Measurements from ENCODE around the gene TMEM150B. TPM values are rescaled to one million over a fixed set of nuclear protein-coding genes. Genes with fewer than 3 reads are reported as not detected.

Gene TMEM150B
- total and polyA plus RNA-seq, 4 donors: 0.72 to 9.6 (median 4.2) TPM

GRCh38 chr19:55312621-55313512 lies 12.3 kb downstream of the TMEM150B start:
- Histone ChIP-seq H3K36me3 (ENCODE audit: control insufficient read depth in 1 of 2, insufficient read depth in 2 of 2, low read length in 1 of 2) (no peaks in the 10 kb centered on the region), H3K27ac (ENCODE audit: low read depth in 1 of 2, low read length in 2 of 2) (no peak overlapping the region), H3K4me3 (ENCODE audit: low read length in 2 of 2) (no peak overlapping the region), H3K27me3 (ENCODE audit: control insufficient read depth in 1 of 2, insufficient read depth in 2 of 2, low read length in 1 of 2) (no peaks in the 10 kb centered on the region), H3K9me3 (ENCODE audit: control insufficient read depth, low read length) (no peaks in the 10 kb centered on the region), H3K4me1 (ENCODE audit: control insufficient read depth in 1 of 2, insufficient read depth in 2 of 2, low read length in 2 of 2) (no peaks in the 10 kb centered on the region)
- WGBS, 2 donors: 85 to 86% methylated on average over 47 of the region's 47 CpGs
- DNase-seq: no peak
- ATAC-seq (ENCODE audit: low FRiP score): peak; percentile 24
- intact Hi-C loops (cut with DNase I): no loop called here

- ATAC-seq (ENCODE audit: low FRiP score) (no peak), DNase-seq (no peak)
- WGBS, 2 donors: 88 to 94% methylated on average over 18 of the region's 18 CpGs
- Histone ChIP-seq H3K36me3 (ENCODE audit: control insufficient read depth in 1 of 2, insufficient read depth in 2 of 2, low read length in 1 of 2) (no peaks in the 10 kb centered on the region), H3K4me1 (ENCODE audit: control insufficient read depth in 1 of 2, insufficient read depth in 2 of 2, low read length in 2 of 2) (no peaks in the 10 kb centered on the region), H3K9me3 (ENCODE audit: control insufficient read depth, low read length) (no peaks in the 10 kb centered on the region), H3K27me3 (ENCODE audit: control insufficient read depth in 1 of 2, insufficient read depth in 2 of 2, low read length in 1 of 2) (no peaks in the 10 kb centered on the region), H3K4me3 (ENCODE audit: low read length in 2 of 2) (no peak overlapping the region), H3K27ac (ENCODE audit: low read depth in 1 of 2, low read length in 2 of 2) (no peak overlapping the region)
- intact Hi-C loops (cut with DNase I): no loop called here
Measured at GRCh38 chr19:55311797-55312196, 13.3 kb downstream of the TMEM150B start.

GRCh38 chr19:55311397-55311796 lies 13.7 kb downstream of the TMEM150B start:
- no peak for ATAC-seq (ENCODE audit: low FRiP score)
- DNase-seq: no peak
- intact Hi-C loops (cut with DNase I): no loop called here
- Histone ChIP-seq H3K27me3 (ENCODE audit: control insufficient read depth in 1 of 2, insufficient read depth in 2 of 2, low read length in 1 of 2) (no peaks in the 10 kb centered on the region), H3K4me3 (ENCODE audit: low read length in 2 of 2) (no peak overlapping the region), H3K9me3 (ENCODE audit: control insufficient read depth, low read length) (no peaks in the 10 kb centered on the region), H3K27ac (ENCODE audit: low read depth in 1 of 2, low read length in 2 of 2) (no peak overlapping the region), H3K36me3 (ENCODE audit: control insufficient read depth in 1 of 2, insufficient read depth in 2 of 2, low read length in 1 of 2) (no peaks in the 10 kb centered on the region), H3K4me1 (ENCODE audit: control insufficient read depth in 1 of 2, insufficient read depth in 2 of 2, low read length in 2 of 2) (no peaks in the 10 kb centered on the region)
- 88 to 90% methylated on average over 9 of the region's 9 CpGs for WGBS, 2 donors

- no peaks in the 10 kb centered on the region for H3K4me1 ChIP-seq (ENCODE audit: control insufficient read depth in 1 of 2, insufficient read depth in 2 of 2, low read length in 2 of 2)
- intact Hi-C loops (cut with DNase I): no loop called here
- H3K9me3 ChIP-seq (ENCODE audit: control insufficient read depth, low read length): no peaks in the 10 kb centered on the region
- H3K27ac ChIP-seq (ENCODE audit: low read depth in 1 of 2, low read length in 2 of 2): no peak overlapping the region
- H3K27me3 ChIP-seq (ENCODE audit: control insufficient read depth in 1 of 2, insufficient read depth in 2 of 2, low read length in 1 of 2): no peaks in the 10 kb centered on the region
- H3K36me3 ChIP-seq (ENCODE audit: control insufficient read depth in 1 of 2, insufficient read depth in 2 of 2, low read length in 1 of 2): peaks cover 0 to 2% of the 10 kb centered on the region in 2 donors
- no peak for ATAC-seq (ENCODE audit: low FRiP score)
- H3K4me3 ChIP-seq (ENCODE audit: low read length in 2 of 2): no peak overlapping the region
- WGBS, 2 donors: 63 to 67% methylated on average over 7 of the region's 7 CpGs
- no peak for DNase-seq
Measured at GRCh38 chr19:55310498-55310897, 14.6 kb downstream of the TMEM150B start.

GRCh38 chr19:55309448-55309847 lies 15.7 kb downstream of the TMEM150B start:
- ATAC-seq (ENCODE audit: low FRiP score) (no peak), DNase-seq (no peak)
- Histone ChIP-seq H3K27ac (ENCODE audit: low read depth in 1 of 2, low read length in 2 of 2) (no peak overlapping the region), H3K4me1 (ENCODE audit: control insufficient read depth in 1 of 2, insufficient read depth in 2 of 2, low read length in 2 of 2) (no peaks in the 10 kb centered on the region), H3K4me3 (ENCODE audit: low read length in 2 of 2) (no peak overlapping the region), H3K27me3 (ENCODE audit: control insufficient read depth in 1 of 2, insufficient read depth in 2 of 2, low read length in 1 of 2) (no peaks in the 10 kb centered on the region), H3K9me3 (ENCODE audit: control insufficient read depth, low read length) (no peaks in the 10 kb centered on the region), H3K36me3 (ENCODE audit: control insufficient read depth in 1 of 2, insufficient read depth in 2 of 2, low read length in 1 of 2) (peaks cover 0 to 2% of the 10 kb centered on the region in 2 donors)
- intact Hi-C loops (cut with DNase I): no loop called here
- 80 to 85% methylated on average over 5 of the region's 5 CpGs for WGBS, 2 donors

- H3K9me3 ChIP-seq (ENCODE audit: control insufficient read depth, low read length): no peaks in the 10 kb centered on the region
- 95% methylated on average over 10 to 11 of the region's 11 CpGs for WGBS, 2 donors
- H3K4me3 ChIP-seq (ENCODE audit: low read length in 2 of 2): no peak overlapping the region
- ATAC-seq (ENCODE audit: low FRiP score) (no peak), DNase-seq (no peak)
- H3K36me3 ChIP-seq (ENCODE audit: control insufficient read depth in 1 of 2, insufficient read depth in 2 of 2, low read length in 1 of 2): peaks cover 0 to 2% of the 10 kb centered on the region in 2 donors
- no peak overlapping the region for H3K27ac ChIP-seq (ENCODE audit: low read depth in 1 of 2, low read length in 2 of 2)
- H3K27me3 ChIP-seq (ENCODE audit: control insufficient read depth in 1 of 2, insufficient read depth in 2 of 2, low read length in 1 of 2): no peaks in the 10 kb centered on the region
- H3K4me1 ChIP-seq (ENCODE audit: control insufficient read depth in 1 of 2, insufficient read depth in 2 of 2, low read length in 2 of 2): no peaks in the 10 kb centered on the region
- intact Hi-C loops (cut with DNase I): no loop called here
Measured at GRCh38 chr19:55308281-55308680, 16.9 kb downstream of the TMEM150B start.

GRCh38 chr19:55306712-55307111 lies 18.4 kb downstream of the TMEM150B start:
- WGBS, 2 donors: 82% methylated on average over 3 of the region's 3 CpGs
- H3K4me3 ChIP-seq (ENCODE audit: low read length in 2 of 2): no peak overlapping the region
- H3K36me3 ChIP-seq (ENCODE audit: control insufficient read depth in 1 of 2, insufficient read depth in 2 of 2, low read length in 1 of 2): peaks cover 0 to 2% of the 10 kb centered on the region in 2 donors
- no peaks in the 10 kb centered on the region for H3K4me1 ChIP-seq (ENCODE audit: control insufficient read depth in 1 of 2, insufficient read depth in 2 of 2, low read length in 2 of 2)
- intact Hi-C loops (cut with DNase I): no loop called here
- no peak overlapping the region for H3K27ac ChIP-seq (ENCODE audit: low read depth in 1 of 2, low read length in 2 of 2)
- no peaks in the 10 kb centered on the region for H3K9me3 ChIP-seq (ENCODE audit: control insufficient read depth, low read length)
- H3K27me3 ChIP-seq (ENCODE audit: control insufficient read depth in 1 of 2, insufficient read depth in 2 of 2, low read length in 1 of 2): no peaks in the 10 kb centered on the region
- DNase-seq (no peak), ATAC-seq (ENCODE audit: low FRiP score) (no peak)

GRCh38 chr19:55305983-55306562 lies 19.1 kb downstream of the TMEM150B start:
- WGBS, 2 donors: 92% methylated on average over 17 of the region's 17 CpGs
- intact Hi-C loops (cut with DNase I): no loop called here
- peaks cover 0 to 2% of the 10 kb centered on the region in 2 donors for H3K36me3 ChIP-seq (ENCODE audit: control insufficient read depth in 1 of 2, insufficient read depth in 2 of 2, low read length in 1 of 2)

GRCh38 chr19:55305491-55305890 lies 19.6 kb downstream of the TMEM150B start:
- no peak for DNase-seq
- Histone ChIP-seq H3K27me3 (ENCODE audit: control insufficient read depth in 1 of 2, insufficient read depth in 2 of 2, low read length in 1 of 2) (no peaks in the 10 kb centered on the region), H3K9me3 (ENCODE audit: control insufficient read depth, low read length) (no peaks in the 10 kb centered on the region), H3K4me1 (ENCODE audit: control insufficient read depth in 1 of 2, insufficient read depth in 2 of 2, low read length in 2 of 2) (no peaks in the 10 kb centered on the region), H3K36me3 (ENCODE audit: control insufficient read depth in 1 of 2, insufficient read depth in 2 of 2, low read length in 1 of 2) (peaks cover 0 to 2% of the 10 kb centered on the region in 2 donors), H3K4me3 (ENCODE audit: low read length in 2 of 2) (no peak overlapping the region), H3K27ac (ENCODE audit: low read depth in 1 of 2, low read length in 2 of 2) (no peak overlapping the region)
- no peak for ATAC-seq (ENCODE audit: low FRiP score)
- 83% methylated on average over 9 of the region's 9 CpGs for WGBS, 2 donors
- intact Hi-C loops (cut with DNase I): no loop called here

More at GRCh38 chr19:55305983-55306562, 19.1 kb downstream of the TMEM150B start:
- Histone ChIP-seq H3K9me3 (ENCODE audit: control insufficient read depth, low read length) (no peaks in the 10 kb centered on the region), H3K4me1 (ENCODE audit: control insufficient read depth in 1 of 2, insufficient read depth in 2 of 2, low read length in 2 of 2) (no peaks in the 10 kb centered on the region), H3K27ac (ENCODE audit: low read depth in 1 of 2, low read length in 2 of 2) (no peak overlapping the region), H3K4me3 (ENCODE audit: low read length in 2 of 2) (no peak overlapping the region), H3K27me3 (ENCODE audit: control insufficient read depth in 1 of 2, insufficient read depth in 2 of 2, low read length in 1 of 2) (no peaks in the 10 kb centered on the region)
- DNase-seq (no peak), ATAC-seq (ENCODE audit: low FRiP score) (no peak)

Data from aorta (tissue), 5 donors.